ENCODE data around the gene GRN.

The GRN gene

GRCh38 chr17:44394833-44395232 lies 49.7 kb downstream of the GRN start:
- TF ChIP-seq CTCF (IDR thresholded peaks at IDR 0.05; ENCODE audit: low read length) (no peak), EZH2 (IDR thresholded peaks at IDR 0.05; ENCODE audit: borderline replicate concordance, low read length) (no peak)
- no peaks in the 10 kb centered on the region for H3K79me2 ChIP-seq (ENCODE audit: insufficient read depth, low read length)
- no peaks in the 10 kb centered on the region for H3K9me2 ChIP-seq (ENCODE audit: low read depth, low read length)
- H3F3A ChIP-seq (ENCODE audit: insufficient read depth, low read length): no peaks in the 10 kb centered on the region
- no peak overlapping the region for H3K4me3 ChIP-seq (ENCODE audit: low read depth, low read length, poor library complexity, severe bottlenecking)
- H3K27ac ChIP-seq (ENCODE audit: low read depth, low read length, poor library complexity, severe bottlenecking): no peak overlapping the region
- no peak overlapping the region for H2AFZ ChIP-seq (ENCODE audit: low read length)
- no peaks in the 10 kb centered on the region for H3K9me3 ChIP-seq (ENCODE audit: low read length)
- H4K20me1 ChIP-seq (ENCODE audit: insufficient read depth, low read length): no peaks in the 10 kb centered on the region
- no peaks in the 10 kb centered on the region for H3K27me3 ChIP-seq (ENCODE audit: insufficient read depth, low read length)
- H3K36me3 ChIP-seq (ENCODE audit: insufficient read depth, low read length): peaks cover 27% of the 10 kb centered on the region
- H3K4me1 ChIP-seq (ENCODE audit: insufficient read depth, low read length, severe bottlenecking): no peaks in the 10 kb centered on the region
- no peak overlapping the region for H3K4me2 ChIP-seq (ENCODE audit: low read length)
- no peak overlapping the region for H3K9ac ChIP-seq (ENCODE audit: low read length)

GRCh38 chr17:44396946-44397345 lies 51.8 kb downstream of the GRN start:
- H3K9me2 ChIP-seq (ENCODE audit: low read depth, low read length): no peaks in the 10 kb centered on the region
- H3K4me2 ChIP-seq (ENCODE audit: low read length): no peak overlapping the region
- H3K4me3 ChIP-seq (ENCODE audit: low read depth, low read length, poor library complexity, severe bottlenecking): no peak overlapping the region
- H3K9ac ChIP-seq (ENCODE audit: low read length): no peak overlapping the region
- H3K27ac ChIP-seq (ENCODE audit: low read depth, low read length, poor library complexity, severe bottlenecking): no peak overlapping the region
- H4K20me1 ChIP-seq (ENCODE audit: insufficient read depth, low read length): no peaks in the 10 kb centered on the region
- H3F3A ChIP-seq (ENCODE audit: insufficient read depth, low read length): no peaks in the 10 kb centered on the region
- no peaks in the 10 kb centered on the region for H3K4me1 ChIP-seq (ENCODE audit: insufficient read depth, low read length, severe bottlenecking)
- H2AFZ ChIP-seq (ENCODE audit: low read length): no peak overlapping the region
- TF ChIP-seq CTCF (IDR thresholded peaks at IDR 0.05; ENCODE audit: low read length) (no peak), EZH2 (IDR thresholded peaks at IDR 0.05; ENCODE audit: borderline replicate concordance, low read length) (no peak)
- no peaks in the 10 kb centered on the region for H3K9me3 ChIP-seq (ENCODE audit: low read length)
- no peaks in the 10 kb centered on the region for H3K27me3 ChIP-seq (ENCODE audit: insufficient read depth, low read length)
- H3K36me3 ChIP-seq (ENCODE audit: insufficient read depth, low read length): peaks cover 45% of the 10 kb centered on the region
- H3K79me2 ChIP-seq (ENCODE audit: insufficient read depth, low read length): no peaks in the 10 kb centered on the region

GRCh38 chr17:44397479-44398440 lies 52.7 kb downstream of the GRN start:
- no peaks in the 10 kb centered on the region for H3F3A ChIP-seq (ENCODE audit: insufficient read depth, low read length)
- H3K36me3 ChIP-seq (ENCODE audit: insufficient read depth, low read length): peaks cover 51% of the 10 kb centered on the region
- no peaks in the 10 kb centered on the region for H3K79me2 ChIP-seq (ENCODE audit: insufficient read depth, low read length)
- no peak overlapping the region for H3K27ac ChIP-seq (ENCODE audit: low read depth, low read length, poor library complexity, severe bottlenecking)
- no peaks in the 10 kb centered on the region for H4K20me1 ChIP-seq (ENCODE audit: insufficient read depth, low read length)
- no peaks in the 10 kb centered on the region for H3K9me2 ChIP-seq (ENCODE audit: low read depth, low read length)
- TF ChIP-seq EZH2 (IDR thresholded peaks at IDR 0.05; ENCODE audit: borderline replicate concordance, low read length) (no peak), CTCF (IDR thresholded peaks at IDR 0.05; ENCODE audit: low read length) (no peak)
- H3K27me3 ChIP-seq (ENCODE audit: insufficient read depth, low read length): no peaks in the 10 kb centered on the region
- no peak overlapping the region for H3K4me3 ChIP-seq (ENCODE audit: low read depth, low read length, poor library complexity, severe bottlenecking)
- H3K9me3 ChIP-seq (ENCODE audit: low read length): no peaks in the 10 kb centered on the region
- H3K4me1 ChIP-seq (ENCODE audit: insufficient read depth, low read length, severe bottlenecking): no peaks in the 10 kb centered on the region
- H2AFZ ChIP-seq (ENCODE audit: low read length): no peak overlapping the region
- no peak overlapping the region for H3K4me2 ChIP-seq (ENCODE audit: low read length)
- no peak overlapping the region for H3K9ac ChIP-seq (ENCODE audit: low read length)

Data from OCI-LY1 (cell line).